Epidermal melanocyte (primary cell): ENCODE data around the gene HERPUD1.
"Not testable (repeated sequence)": the region's sequence is repeated elsewhere in the genome, so short reads cannot be mapped to it uniquely, and the experiment has no call there.

Source experiments
- DNase-seq: peaks from one replicate; pipeline ENCODE4 v3.0.0; 2011; ENCODE audit warnings: low spot score; ENCODE audit not compliant: insufficient read length

Gene HERPUD1

DNA sequence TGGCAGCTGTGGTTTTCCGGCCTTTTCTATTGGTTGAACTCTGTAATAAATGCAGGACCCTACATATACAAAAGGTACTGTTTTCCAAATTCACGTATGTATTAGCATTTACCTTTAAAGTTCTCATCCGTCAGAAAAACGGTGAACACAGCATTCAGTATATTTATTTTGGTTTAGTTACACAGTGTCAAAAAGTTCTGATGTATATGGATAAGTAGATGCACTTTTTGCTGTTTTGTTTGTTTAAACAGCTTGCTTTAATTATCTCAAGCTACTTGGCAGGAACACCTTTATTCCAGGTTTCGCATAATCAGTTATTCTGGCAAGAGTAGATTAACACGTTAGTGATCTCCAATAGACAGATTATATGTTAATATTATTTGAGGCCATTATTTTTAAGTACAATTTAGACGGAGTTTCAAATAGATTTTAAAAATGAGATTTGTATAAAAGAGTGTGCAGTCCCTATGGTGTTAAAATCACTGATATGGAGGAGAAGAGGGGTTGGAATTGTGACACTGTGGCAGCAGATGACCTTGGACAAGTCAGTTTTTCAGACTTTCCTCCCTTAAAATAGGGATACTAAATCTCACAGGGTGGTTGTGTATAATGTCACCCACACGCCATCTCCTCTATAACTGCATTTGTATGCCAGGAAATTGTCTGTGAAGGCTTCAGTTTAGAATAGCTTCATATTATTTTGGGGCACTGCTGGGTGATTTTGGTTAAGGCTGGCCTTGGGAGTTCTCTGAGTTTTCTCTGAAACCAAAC lies 2.1 kb downstream of the HERPUD1 start:
- DNase-seq = no peak

- not testable (repeated sequence) for DNase-seq
These were observed 2.7 kb downstream of the HERPUD1 start for GRCh38 chr16:56934599-56935145.

DNA sequence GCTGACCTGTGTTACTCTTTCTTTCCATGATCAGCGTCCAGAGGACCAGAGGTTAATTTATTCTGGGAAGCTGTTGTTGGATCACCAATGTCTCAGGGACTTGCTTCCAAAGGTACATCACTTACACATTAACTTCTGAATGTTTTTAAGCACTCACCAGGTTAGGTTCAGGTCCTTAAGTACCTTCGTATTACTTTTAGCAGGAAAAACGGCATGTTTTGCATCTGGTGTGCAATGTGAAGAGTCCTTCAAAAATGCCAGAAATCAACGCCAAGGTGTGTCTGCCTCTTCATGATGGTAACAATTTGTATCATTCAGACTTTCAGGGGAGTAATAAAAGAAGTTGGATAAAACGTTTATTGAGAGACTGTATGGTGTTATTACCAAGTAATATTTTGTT lies 3.3 kb downstream of the HERPUD1 start:
- DNase-seq = no peak

- no peak for DNase-seq
These were observed 4.5 kb downstream of the HERPUD1 start for GRCh38 chr16:56936491-56936890.

DNA sequence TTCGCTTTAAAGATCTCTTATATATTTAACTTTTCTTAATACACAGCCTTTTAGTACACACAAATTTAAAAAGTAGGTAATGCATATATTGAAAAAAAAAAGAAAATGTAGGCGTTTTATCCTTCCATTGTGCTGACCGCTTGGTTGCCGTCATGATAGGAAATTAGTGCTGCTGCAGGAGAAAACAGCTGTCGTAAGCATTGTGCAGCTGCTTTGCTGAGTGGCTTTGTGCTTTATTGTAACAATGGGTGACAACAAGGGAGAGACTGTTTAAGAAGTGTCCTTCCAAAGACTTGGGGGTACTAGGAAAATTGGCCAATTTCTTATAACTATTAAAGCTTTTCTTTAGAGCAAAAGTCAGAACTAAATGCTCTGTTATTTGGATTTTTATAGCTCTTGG lies 5.0 kb downstream of the HERPUD1 start:
- no peak for DNase-seq

- DNase-seq = no peak
These were observed 6.9 kb downstream of the HERPUD1 start for GRCh38 chr16:56938664-56939513.

- no peak for DNase-seq
These were observed 7.9 kb downstream of the HERPUD1 start for GRCh38 chr16:56939801-56940200.

- no peak for DNase-seq
These were observed 9.2 kb downstream of the HERPUD1 start for GRCh38 chr16:56941092-56941491.

- DNase-seq = no peak
These were observed 10.0 kb downstream of the HERPUD1 start for GRCh38 chr16:56941856-56942331.

DNA sequence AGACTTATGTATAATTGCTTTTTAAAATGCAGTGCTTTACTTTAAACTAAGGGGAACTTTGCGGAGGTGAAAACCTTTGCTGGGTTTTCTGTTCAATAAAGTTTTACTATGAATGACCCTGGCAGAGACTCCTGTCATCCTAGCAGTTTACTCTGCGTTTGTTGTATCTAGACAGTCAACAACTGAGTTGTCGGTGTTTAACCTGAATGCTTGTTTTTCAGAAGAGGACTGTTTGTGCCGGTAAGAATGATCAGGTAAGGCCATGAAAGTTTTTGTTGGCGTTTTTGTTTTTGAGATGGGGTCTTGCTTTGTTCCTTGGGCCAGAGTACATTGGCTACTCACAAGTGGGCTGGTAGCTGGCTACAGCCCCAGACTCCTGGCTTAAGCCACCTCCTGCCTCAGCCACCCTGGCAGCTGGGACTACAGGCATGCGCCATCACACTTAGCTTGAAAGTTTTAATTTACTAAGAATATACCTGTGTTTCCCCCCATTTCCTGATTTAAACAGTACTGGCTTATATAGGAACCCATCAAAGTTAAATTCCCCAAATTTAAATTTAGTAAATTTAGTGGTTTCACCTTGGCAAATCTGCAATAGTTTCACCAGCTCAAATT lies 11.9 kb downstream of the HERPUD1 start:
- DNase-seq = no peak

DNA sequence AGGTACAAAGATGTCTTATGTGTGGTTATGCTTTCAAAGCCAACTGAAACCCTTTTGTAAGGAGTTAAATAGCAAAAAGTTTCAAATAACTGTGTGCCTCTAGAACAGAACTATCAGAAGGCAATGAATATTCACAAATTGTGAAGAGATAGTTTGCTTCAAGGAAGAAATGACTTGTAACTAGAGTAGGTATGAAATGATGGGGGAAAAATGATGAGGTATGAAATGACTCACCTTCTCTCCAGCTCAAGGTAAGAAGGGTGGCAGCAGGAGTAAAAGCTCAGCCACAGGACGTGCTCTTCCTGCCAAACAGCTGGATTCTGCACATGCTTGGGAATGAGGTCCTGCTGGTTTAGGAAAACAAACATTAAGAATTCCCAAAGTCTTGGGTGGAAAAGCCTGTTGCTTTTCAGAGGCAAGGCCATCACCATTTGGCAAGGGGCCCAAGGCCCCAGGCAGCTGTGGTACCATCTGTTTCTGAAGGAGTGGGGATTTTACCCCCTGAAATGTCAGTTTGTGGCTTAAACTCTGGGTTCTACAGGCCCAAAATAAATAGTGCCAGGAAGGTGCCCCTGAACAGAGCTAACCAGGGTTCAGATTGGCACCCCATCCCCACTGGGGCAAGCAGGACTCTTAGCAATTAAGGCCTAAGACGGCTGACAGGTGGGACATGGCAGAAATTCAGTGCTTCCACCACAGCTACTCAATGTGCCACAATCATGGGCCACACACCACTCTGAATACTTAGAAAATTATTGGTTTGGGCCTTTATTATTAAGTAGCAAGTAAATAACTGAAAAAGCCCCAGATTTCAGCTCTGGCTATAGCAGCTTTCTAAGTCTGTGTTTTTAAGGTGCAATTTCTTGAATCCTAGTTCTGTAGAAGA lies 13.3 kb downstream of the HERPUD1 start:
- DNase-seq = no peak

DNA sequence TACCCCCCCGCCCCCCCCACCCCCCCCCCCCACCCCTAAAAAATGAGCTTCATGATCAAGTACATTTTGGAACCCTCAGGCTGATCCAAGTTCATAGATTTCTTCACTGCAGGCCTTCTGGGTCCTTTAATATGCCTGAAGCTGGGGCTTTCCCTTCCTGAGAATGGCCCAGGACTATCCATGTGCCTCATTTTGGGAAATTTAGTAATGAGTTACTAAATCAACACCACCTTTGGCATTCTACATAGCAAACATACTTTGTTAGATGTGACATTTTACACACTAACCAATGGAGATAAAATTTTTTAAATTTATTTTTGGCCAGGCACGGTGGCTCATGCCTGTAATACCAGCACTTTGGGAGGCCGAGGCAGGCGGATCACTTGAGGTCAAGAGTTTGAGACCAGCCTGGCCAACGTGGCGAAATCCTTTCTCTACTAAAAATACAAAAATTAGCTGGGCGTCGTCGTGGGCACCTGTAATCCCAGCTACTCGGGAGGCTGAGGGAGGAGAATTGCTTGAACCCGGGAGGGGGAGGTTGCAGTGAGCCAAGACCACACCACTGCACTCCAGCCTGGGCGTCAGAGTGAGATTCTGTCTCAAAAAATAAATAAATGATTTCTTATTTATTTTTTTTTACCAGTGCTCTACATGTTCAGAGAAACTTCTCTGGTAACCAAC lies 14.0 kb downstream of the HERPUD1 start:
- no peak for DNase-seq

DNA sequence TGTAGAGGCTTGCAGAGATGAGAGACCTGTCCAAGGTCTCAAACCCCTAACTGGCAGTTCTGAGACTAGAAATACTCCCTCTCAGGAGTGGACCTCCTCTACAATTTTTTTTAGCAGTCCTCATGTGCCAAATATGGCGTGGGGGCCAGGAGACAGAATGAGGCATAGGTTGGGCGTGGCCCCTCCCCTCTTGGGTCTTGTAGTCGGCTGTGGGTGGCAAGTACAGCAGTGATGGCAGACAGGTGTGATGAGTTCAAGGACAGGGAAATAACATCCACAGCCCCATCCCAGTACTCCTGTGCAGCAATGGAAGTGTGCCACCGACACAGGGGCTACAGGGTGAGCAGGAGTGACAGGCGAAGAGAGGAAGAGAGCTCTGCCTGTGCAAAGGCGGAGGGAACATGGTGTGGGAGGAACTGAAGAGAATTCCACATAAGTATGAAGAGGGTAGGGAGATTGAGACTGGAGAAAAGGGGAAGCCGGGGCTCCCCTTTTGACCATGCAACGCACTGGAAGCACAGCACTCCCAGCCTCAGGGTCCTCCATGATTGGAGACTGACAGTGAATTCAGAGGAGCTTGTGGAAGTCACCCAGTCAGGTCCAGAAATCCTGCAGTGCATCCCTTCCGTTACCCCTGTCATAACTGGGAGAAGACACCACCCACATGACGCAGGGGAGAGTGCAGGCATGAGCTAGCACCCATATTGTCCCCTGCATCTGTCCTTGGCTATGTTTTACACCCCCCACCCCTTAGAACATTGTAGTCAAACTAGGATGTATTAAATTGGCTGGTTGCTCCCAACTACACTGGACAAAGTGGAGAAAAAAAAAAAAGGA lies 15.0 kb downstream of the HERPUD1 start:
- no peak for DNase-seq

DNA sequence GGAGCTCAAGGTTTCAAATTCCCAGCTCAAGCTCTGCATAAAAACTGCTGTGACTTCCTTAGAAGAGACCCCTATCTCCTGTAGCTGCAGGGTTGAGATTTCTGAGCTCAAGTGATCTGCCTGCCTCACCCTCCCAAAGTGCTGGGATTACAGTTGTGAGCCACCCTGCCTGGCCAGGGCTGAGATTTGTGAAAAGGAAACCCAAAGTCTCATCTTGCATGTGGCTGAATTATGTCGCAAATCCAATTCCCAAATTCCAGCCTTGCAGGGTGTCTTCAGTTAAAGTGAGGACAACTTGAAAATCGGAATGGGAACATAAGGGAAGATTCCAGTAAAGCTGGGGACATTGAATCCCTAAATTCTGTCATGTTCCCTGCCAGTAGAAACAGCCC lies 15.7 kb downstream of the HERPUD1 start:
- no peak for DNase-seq

DNA sequence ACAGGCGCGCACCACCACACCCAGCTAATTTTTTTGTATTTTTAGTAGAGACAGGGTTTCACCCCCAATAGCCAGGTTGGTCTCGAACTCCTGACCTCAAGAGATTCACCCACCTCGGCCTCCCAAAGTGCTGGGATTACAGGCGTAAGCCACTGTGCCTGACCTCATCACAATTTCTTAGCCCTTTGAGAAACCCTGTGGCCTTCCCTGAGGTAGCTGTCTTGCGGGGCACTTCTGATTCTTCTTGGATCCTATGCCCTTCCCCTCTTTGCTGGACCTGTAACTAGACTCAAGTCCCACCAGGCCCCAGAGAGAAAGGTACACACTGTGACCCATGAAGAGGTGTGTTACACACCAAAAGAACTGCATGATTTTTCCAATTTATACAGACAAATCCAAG lies 16.3 kb downstream of the HERPUD1 start:
- no peak for DNase-seq

DNA sequence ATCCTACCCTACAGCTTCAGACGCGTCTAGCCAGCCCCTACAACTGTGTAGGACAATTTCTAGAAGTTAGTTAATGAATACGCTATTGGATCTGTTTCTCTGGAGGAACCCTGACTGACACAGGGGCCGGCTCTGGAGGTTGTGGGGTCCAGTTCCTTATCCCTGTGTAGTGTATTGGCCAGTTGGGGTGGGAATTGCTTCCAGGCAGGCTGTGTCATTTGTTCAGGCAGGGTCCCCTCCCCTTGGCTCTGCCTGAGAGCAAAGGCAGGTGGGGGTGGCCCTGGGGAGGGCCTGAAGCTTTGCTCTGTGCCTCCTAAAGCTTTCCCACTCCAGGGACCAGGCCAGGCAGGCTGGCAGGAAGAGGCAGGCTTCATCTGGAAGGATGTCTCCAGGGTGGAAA lies 18.1 kb downstream of the HERPUD1 start:
- no peak for DNase-seq

- DNase-seq = no peak
These were observed 18.5 kb downstream of the HERPUD1 start for GRCh38 chr16:56950455-56950854.

- no peak for DNase-seq
These were observed 19.2 kb downstream of the HERPUD1 start for GRCh38 chr16:56950881-56951771.
